ENCODE results near the gene BPIFB4.
"Not testable (repeated sequence)": the region's sequence is repeated elsewhere in the genome, so short reads cannot be mapped to it uniquely, and the experiment has no call there.

BPIFB4 gene

DNA sequence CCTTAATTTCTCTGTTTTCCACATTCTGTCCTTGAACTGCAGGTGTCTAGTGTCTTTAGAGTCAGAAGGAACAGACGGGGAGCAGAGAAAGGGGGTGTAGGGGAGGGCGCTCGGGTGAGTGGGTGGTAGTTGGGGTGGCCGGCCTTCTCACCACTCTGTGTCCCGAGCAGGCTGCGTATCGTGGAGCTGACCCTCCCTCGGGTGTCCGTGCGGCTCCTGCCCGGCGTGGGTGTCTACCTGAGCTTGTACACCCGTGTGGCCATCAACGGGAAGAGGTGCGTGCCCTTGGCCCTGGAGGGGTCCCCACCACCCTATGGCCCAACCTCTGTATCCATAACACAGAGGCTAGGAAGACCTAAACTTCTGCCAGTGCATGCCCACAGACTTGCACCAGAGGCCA is 5.3 kb downstream of the BPIFB4 start:
- no peak overlapping the region for H3K4me3 ChIP-seq (ENCODE audit: low read depth, low read length)

DNA sequence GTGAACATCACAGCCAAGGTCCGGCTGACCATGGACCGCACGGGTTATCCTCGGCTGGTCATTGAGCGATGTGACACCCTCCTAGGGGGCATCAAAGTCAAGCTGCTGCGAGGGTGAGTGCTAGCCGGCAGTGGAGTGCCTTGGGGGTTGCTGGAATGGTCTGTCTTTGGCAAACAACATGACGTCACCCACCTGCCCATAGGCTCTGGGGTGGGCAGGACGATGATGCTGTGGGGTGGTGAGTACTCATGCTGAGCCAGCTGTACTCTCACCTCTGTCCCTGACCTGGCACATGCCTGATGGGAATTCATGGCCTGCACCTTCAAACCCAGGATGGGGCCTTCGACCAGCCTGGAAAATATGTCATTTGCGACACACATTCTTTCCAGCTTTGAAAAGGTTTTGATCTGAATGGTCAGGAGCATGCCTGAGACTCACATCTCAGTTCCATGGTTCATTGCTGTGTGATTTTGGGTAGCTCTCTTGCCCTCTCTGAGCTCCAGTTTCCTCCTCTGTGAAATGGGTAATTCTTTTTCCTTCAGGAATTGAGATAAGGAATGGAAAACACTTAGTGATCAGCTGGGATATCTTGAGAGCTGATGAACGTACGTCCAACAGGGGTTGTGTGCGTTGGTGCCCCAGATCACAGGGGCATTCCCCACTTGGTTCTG is 6.7 kb downstream of the BPIFB4 start:
- H3K4me3 ChIP-seq (ENCODE audit: low read depth, low read length), result no peak overlapping the region

DNA sequence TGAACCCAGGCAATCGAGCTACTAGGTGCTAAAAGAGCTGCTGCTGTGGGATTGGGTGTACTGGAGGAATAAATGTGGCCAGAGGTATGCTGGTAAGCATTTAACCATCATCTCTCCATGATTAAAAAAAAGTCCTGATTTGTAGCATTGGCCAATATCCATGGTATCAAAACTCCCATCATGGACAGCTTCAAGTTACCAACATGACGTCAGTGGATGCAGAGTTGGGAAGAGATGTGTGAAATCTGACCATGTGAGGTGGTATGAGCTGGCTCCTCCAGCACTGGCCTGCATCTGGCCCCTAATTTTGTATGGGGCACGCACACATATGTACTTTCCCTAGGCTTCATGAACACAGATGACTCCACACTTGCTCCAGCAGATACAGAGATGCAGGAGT is 11.7 kb downstream of the BPIFB4 start:
- H3K4me3 ChIP-seq (ENCODE audit: low read depth, low read length), result no peak overlapping the region

DNA sequence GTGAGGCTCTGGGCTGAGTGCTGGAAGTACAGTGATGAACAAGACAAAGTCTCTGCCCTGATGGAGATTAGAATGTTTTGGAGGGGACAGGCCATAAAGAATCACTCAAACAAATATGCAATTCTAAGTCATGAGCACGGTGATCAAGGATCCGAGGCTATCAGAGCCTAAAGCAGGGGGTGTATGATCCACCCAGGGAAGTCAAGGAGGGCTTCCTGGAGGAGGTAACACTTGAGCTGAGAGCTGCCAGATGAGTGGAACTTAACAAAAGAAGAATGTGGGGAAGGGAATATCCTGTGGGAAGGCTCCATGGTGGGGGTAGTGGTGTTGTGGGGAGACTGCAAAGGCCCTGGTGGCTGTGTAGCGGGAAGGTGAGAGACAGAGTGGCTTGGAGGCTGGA is 12.2 kb downstream of the BPIFB4 start:
- H3K4me3 ChIP-seq (ENCODE audit: low read depth, low read length), result no peak overlapping the region

DNA sequence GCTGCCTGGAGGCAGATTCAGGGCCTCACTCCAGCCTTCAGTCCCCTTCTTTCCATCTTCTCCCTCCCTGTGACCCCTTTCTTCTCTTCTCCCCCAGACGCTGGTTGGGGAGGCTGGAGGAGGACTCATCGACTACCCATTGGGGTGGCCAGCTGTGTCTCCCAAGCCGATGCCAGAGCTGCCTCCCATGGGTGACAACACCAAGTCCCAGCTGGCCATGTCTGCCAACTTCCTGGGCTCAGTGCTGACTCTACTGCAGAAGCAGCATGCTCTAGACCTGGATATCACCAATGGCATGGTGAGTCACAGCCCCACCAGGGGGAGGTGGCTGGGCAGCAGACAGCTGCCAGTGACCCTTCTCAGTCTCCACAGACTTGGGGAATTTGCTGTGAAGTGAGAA is 12.9 kb downstream of the BPIFB4 start:
- H3K4me3 ChIP-seq (ENCODE audit: low read depth, low read length), result no peak overlapping the region

DNA sequence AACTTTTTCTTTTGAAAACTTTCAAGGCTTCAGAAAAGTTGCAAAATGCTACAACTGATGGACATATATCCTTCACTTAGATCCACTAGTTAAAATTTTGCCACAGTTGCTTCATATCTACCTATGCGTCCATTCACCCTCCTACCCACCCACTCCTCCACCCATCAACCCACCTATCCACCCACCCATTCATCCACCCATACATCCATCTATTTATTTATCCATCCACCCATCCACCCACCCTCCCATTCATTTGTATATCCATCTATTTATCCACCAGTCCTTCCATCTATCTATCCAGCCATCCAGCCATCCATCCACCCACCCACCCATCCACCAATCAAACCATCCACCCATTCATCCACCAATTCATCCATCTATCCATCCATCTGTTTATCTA is 13.6 kb downstream of the BPIFB4 start:
- H3K4me3 ChIP-seq (ENCODE audit: low read depth, low read length), result no peak overlapping the region

DNA sequence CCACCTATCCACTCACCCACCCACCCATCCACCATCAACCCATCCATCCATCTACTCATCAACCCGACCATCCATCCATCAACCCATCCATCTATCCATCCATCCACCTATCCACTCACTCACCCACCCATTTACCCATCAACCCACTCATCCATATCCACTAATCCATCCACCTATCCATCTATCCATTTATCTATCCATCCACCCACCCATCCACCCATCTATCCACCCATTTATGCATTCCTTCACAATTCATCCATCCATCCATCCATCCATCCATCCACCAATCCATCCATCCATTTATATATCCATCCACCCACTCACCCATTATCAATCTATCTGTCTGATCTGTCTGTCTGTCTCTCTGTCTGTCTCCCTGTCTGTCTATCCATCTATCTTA is 14.1 kb downstream of the BPIFB4 start:
- H3K4me3 ChIP-seq (ENCODE audit: low read depth, low read length), result no peak overlapping the region

DNA sequence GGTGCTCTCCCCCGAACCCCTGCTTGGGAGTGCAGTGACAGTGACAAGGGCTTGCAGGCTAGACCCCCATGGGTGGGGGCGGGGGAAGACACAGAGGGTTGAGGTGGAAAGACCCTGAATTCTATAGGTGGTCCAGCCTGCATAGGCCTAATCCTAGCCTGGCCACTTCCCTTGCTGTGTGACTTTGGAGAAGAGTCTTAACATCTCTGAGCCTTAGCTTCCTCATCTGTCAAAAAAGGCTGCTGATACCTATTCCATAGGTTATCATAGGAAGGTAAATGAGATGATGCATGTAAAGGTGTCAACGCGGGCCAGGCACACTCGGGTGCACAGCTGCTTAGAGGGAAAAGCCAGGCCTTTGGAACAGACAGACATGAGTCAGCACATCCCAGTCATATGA is 15.8 kb downstream of the BPIFB4 start:
- H3K4me3 ChIP-seq (ENCODE audit: low read depth, low read length), result no peak overlapping the region

DNA sequence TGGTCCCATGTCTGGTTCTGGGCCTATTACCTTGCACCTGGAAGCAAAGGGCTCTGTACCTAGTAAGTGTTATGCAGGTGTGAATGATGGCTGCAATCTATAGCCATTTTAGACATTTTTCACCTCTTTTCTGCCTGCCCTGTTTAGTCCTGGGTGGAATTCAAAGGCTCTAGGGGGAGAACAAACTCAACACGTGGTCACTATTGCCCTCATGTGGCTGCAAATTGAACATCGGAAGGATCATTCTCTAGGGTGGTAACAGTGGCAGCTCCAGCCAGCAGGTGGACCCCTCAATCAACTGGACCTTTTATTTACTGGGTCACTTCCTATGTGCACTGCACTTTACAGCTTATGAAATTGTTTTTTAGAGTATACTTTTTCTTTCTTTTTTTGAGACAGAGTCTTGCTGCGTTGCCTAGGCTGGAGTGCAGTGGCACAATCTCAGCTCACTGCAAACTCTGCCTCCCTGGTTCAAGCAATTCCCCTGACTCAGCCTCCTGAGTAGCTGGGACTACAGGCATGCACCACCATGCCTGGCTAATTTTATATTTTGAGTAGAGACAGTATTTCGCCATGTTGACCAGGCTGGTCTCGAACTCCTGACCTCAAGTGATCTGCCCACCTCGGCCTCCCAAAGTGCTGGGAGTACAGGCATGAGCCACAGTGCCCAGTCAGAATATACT is 16.6 kb downstream of the BPIFB4 start:
- not testable (repeated sequence) for H3K4me3 ChIP-seq (ENCODE audit: low read depth, low read length)

DNA sequence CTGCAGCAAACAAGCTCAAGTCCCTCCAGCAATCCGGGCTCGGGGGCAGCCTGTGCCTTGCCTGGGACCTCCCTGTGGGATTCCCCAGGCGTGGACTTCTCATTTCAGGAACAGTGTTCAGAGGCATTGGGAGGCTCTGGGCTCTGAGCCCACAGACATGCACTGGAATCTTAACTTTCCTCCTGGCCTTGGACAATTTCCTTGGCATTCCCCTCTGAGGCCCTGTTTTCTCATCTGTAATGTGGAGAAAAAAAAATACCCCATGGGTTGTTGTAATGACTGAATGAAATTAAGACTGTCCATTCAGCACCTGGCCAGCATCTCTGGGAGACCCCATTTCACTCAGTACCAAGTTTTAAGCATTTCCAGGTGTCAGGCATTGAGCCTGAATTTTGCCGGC is 17.6 kb downstream of the BPIFB4 start:
- no peak overlapping the region for H3K4me3 ChIP-seq (ENCODE audit: low read depth, low read length)

DNA sequence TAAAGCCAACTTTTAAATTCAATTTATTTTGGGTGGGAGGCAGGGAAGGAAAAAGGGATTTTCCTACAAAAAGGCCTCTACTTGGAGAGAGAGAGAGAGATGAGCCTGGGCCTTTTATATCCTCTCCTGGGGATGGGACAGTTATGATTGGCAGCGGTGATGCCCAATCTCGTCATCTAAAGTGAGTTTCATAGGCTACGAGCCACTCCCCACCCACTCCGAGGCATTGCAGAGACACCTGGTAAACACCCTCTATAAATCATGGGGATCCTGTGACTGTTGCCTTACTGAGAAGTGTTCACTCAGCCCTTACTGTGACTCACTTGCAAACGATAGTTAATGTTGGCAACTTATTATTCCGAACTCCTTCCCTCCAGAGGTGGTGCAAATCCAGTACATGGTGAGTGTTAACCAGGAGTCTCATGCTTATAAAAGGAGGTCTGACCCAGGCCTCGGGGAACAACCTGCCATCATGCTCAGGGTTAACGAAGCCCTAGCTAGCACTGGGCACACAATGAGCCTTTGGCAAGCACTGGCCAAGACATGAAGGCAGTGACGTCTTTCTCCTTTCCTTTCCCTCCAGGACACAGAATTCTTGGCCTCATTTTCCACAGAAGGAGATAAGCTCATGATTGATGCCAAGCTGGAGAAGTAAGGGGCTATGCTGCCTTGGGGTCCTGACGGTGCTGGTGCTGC is 20.5 kb downstream of the BPIFB4 start:
- H3K4me3 ChIP-seq (ENCODE audit: low read depth, low read length), result no peak overlapping the region

DNA sequence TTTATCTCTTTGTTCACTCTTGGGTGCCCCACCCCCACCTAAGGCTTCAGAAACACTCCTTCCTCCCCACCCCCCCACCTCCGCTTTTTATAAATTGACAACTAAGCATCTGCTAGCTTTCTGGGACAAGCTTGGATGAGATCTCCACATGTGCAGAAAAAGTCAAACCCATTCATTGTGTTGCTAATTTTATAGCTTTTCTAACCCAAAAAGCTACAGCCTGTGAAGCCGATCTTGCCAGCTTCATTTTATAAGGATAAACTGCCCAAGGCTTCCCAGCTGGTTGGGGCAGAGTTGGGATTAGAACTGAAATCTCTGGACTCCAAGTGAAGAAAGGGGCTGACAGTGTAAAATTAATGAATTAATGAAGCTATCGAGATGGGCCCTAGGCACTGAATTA is 24.1 kb downstream of the BPIFB4 start:
- H3K4me3 ChIP-seq (ENCODE audit: low read depth, low read length), result no peak overlapping the region

DNA sequence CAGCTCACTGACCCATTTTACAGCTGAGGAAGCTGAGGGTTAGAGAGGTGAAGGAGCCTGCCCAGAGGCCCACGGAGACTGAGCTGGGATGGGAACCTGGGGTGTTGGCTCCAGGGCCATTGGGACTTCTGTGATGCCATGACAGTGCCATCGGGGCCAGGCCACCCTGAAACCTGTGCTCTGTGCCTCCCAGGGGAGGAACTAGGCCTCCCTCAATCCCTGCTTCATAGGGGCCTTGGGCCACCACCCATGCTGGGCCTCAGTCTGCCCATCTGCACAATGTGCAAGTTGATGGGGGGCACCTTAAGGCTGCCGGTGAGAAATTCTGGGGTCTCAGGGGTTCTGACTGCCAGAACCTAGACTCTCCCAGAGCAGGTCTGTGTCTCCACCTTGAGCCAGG is 24.9 kb downstream of the BPIFB4 start:
- no peak overlapping the region for H3K4me3 ChIP-seq (ENCODE audit: low read depth, low read length)

DNA sequence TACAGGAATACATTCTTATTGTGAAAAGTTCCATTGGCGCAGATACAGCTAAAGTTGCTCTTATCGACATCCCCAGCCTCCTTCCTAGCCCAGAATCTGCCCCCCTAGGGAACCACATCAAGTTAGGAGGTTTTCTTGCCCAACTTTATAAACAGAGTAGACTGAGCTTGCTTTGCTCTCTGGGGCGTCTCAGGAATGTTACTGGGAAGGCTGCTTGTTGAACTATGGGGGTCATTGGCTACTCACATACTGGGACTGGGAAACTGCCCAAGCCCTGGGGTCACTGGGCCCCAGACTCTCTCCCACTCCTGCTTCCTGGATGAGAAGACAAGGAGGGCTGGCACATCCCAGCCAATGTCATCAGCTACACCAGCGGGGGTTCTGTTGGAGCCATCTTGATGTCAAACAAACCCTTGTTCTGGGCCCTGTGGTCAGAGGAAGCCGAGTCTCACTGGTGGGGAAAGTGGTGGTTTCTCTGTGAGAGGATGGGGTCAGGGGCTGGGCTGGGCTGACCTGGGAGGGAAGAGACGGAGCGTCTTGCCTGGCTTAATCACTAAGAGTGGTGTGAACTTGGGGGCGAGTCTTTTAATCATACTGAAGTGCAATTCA is 26.0 kb downstream of the BPIFB4 start:
- no peak overlapping the region for H3K4me3 ChIP-seq (ENCODE audit: low read depth, low read length)

DNA sequence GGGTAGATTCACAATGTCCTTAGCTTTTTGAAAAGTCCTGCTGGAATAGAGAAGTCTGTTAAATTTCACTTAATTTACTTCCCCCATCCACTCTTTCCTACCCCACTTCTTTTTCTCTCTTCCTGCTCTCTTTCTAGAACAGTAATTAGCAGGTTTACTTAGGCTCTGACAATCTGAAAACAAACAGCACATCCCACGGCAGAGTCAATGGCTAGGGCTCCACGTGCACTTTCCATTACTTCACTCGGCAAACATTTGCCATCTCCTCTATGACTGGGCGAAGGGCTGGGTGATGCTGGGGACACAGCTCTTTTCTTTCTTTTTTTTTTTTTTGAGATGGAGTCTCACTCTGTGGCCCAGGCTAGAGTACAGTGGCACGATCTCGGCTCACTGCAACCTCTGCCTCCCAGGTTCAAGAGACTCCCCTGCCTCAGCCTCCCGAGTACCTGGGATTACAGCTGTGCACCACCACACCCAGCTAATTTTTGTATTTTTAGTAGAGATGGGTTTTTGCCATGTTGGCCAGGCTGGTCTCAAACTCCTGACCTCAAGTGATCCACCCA is 26.7 kb downstream of the BPIFB4 start:
- not testable (repeated sequence) for H3K4me3 ChIP-seq (ENCODE audit: low read depth, low read length)

DNA sequence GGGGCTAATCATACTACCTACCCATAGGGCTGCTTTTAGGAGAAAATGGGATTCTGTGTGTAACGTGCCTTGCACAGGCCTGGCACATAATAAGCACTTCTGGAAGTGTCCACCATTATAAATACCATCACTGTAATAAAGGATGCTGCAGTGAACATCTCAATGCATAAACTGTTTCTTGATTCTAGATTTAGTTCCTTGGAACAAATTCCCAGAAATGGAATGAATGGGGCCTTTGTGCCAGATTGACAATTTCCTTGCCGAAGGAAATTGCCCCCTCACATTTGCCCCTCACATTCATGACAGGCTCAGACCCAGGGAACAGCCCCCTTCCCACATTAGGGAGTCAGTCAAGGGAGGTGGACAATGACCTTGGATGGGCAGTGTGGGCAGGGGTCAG is 29.2 kb downstream of the BPIFB4 start:
- H3K4me3 ChIP-seq (ENCODE audit: low read depth, low read length), result no peak overlapping the region

DNA sequence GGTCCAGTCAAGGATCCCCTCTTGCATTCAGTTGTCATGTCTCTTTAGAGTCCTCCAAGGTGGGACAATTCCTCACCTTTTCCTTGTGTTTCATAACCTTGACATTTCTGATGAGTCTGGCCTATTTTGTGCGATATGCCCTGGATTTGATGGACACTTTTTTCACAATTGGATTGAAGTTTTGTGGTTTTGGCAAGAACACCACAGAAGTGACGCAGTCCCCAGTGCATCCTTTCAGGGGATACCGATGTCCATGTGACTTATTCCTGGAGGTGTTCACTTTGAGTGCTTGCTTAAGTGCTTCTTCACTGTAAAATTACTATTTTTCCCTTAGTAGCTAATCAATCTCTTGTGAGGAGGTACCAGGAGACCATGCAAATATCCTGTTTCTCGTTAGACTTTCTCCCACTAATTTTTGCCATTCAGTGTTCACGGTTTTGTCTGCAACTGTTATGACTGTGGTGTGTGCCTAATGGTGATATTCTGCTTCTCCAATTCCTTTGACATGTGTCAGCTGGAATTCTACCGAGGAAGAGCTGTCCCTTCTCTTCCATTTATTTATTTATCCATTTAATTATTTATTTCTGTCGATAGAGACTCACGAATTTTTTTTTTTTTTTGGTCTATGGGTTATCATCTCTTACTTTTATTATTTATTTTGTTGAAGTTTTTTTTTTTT is 30.8 kb downstream of the BPIFB4 start:
- H3K4me3 ChIP-seq (ENCODE audit: low read depth, low read length), result no peak overlapping the region

DNA sequence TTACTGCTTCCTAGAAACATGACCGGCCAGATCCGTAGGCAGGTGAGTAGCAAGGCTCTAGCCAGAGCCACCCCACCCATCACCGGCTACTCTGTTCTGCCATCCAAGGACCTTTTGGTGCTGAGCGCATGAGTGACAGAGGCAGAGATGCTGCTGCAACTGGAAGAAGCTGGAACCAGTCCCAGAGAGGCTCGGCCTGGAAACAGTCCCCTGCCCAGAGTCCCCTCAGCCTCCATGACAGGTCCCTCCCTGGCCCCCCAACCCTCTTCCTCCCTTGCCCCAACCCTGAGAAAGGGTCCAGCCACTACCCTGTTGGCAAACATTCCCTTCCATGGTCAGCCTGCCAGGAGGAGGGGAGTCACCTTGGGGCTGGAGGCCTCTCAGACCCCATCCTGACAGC is 31.9 kb downstream of the BPIFB4 start:
- no peak overlapping the region for H3K4me3 ChIP-seq (ENCODE audit: low read depth, low read length)

DNA sequence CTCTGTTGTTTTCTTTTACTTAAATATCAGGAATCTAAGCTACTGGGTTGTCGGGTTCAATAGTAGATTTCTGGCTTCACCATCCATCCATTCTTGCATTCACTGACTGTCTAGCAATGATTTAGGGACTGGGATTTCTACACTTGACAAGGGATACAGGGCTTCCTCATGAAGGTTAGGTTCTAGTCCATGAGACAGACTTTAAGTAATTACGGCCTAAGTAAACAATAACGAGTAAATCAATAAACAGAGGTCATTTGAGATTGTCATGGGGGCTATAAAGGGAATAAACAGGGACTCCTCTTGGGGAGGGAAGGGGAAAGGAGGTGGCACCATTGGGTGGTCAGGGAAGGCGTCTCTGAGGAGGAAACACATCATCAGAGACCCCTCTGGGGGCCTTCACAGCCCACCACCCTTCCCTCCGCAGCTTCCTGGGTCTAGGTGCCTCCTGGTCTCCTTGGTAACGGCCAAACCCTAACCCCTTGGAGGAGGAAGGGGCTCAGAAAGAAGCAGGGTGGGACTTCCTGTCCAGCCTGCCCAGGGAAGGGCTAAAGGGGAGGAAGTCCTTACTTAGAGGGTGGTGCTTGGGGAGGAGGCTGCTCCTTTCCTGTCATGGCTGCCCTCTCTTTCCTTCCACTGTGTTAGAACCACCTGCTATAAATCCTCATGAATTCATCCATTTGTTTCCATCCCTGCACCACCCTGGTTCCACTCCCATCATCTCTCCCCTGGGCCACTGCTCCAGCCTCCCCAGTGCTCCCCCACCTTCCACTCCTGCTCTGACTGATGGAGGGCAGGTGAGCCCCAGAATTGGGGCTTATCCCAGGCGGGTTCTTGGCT is 33.3 kb downstream of the BPIFB4 start:
- H3K4me3 ChIP-seq (ENCODE audit: low read depth, low read length), result no peak overlapping the region

DNA sequence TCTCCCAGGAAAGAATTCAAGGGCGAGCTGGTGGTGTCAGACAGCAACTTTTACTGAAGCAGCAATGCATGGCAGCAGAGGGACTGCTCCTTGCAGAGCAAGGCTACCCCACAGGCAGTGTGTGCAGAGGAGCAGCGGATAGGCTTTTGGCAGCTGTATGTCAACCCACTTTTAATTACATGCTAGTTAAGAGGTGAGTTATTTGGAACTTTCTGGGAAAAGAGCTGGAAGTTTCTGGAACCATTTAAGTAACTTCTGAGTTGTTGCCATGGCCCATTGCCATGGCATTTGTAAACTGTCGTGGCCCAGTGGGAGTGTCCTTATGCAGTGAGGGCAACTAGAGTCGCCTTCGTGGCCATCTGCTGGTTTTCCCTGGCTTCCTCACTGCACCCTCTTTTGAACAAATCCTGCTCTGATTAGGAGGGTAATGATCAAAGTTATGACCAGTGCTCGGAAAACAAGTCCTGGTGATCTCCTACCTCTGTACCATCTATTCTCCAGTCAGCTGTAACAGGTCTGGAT is 34.0 kb downstream of the BPIFB4 start:
- H3K4me3 ChIP-seq (ENCODE audit: low read depth, low read length), result no peak overlapping the region
